ENCODE measurements around the gene KIAA1671. TPM values are rescaled to one million over a fixed set of nuclear protein-coding genes. Genes with fewer than 3 reads are reported as not detected.
A peak's percentile ranks its signal among the peaks of the same experiment; 100 is the strongest.

The KIAA1671 gene
- total RNA-seq, 1 donor from 2014 or later, result 28.5 TPM

DNA sequence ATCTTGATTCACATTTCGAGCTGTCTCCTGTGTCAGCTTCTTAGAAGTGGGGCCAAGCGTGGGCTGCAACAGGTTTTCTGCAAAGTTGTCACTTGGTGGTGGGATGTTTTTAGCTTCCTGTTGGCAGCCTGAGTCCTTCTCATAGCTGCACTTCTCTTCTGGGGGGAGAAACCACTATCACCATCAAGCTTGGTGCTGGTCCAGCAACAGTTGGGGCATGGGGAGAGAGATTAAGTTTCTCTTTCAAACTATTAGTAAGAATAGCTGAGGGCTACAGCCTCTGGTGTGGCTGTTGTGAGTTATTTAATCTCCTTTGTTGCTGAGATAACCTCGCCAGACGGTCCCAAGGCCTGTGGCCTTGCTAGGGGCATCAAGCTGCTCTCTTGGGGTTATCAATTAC lies 123.8 kb downstream of the KIAA1671 start:
- TF ChIP-seq, protein P1, sequence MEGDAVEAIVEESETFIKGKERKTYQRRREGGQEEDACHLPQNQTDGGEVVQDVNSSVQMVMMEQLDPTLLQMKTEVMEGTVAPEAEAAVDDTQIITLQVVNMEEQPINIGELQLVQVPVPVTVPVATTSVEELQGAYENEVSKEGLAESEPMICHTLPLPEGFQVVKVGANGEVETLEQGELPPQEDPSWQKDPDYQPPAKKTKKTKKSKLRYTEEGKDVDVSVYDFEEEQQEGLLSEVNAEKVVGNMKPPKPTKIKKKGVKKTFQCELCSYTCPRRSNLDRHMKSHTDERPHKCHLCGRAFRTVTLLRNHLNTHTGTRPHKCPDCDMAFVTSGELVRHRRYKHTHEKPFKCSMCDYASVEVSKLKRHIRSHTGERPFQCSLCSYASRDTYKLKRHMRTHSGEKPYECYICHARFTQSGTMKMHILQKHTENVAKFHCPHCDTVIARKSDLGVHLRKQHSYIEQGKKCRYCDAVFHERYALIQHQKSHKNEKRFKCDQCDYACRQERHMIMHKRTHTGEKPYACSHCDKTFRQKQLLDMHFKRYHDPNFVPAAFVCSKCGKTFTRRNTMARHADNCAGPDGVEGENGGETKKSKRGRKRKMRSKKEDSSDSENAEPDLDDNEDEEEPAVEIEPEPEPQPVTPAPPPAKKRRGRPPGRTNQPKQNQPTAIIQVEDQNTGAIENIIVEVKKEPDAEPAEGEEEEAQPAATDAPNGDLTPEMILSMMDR (IDR thresholded peaks at IDR 0.05), result no peak
- peaks cover 40% of the 10 kb centered on the region for H3K4me1 Mint-ChIP-seq (ENCODE audit: low read depth)
- peaks cover 2% of the 10 kb centered on the region for H3K36me3 Mint-ChIP-seq (ENCODE audit: low read depth)
- H3K9me3 Mint-ChIP-seq (ENCODE audit: low read depth), result no peaks in the 10 kb centered on the region
- peak overlapping the region; percentile 33 for H3K27ac Mint-ChIP-seq (ENCODE audit: unreplicated experiment)
- no peaks in the 10 kb centered on the region for H3K27me3 Mint-ChIP-seq (ENCODE audit: low read depth)
- no peak overlapping the region for H3K4me3 Mint-ChIP-seq (ENCODE audit: unreplicated experiment)
- no peak for DNase-seq (ENCODE audit: low spot score)

DNA sequence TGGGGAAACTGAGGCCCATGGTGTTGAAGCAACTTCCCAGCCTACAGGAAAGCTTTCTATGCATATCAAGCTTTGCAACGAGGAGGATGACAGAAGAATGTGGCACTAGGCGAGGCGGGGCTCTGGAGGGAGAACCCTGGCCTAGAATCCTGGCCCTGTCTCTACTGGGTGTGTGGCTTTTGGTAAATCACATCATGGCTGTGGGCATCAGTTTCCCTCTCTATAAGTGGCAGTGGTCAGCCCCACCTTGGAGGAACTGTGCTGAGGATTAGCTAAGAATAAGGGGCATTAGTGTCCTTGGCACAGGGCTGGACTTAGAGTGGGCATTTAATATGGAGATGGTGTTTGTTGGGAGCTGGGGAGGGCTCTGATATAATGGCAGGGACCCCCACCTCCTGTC lies 124.5 kb downstream of the KIAA1671 start:
- H3K9me3 Mint-ChIP-seq (ENCODE audit: low read depth), result no peaks in the 10 kb centered on the region
- H3K36me3 Mint-ChIP-seq (ENCODE audit: low read depth), result peaks cover 2% of the 10 kb centered on the region
- TF ChIP-seq, protein P1 (IDR thresholded peaks at IDR 0.05), result no peak
- no peak for DNase-seq (ENCODE audit: low spot score)
- peaks cover 36% of the 10 kb centered on the region for H3K4me1 Mint-ChIP-seq (ENCODE audit: low read depth)
- H3K27me3 Mint-ChIP-seq (ENCODE audit: low read depth), result no peaks in the 10 kb centered on the region
- no peak overlapping the region for H3K4me3 Mint-ChIP-seq (ENCODE audit: unreplicated experiment)
- H3K27ac Mint-ChIP-seq (ENCODE audit: unreplicated experiment), result no peak overlapping the region

DNA sequence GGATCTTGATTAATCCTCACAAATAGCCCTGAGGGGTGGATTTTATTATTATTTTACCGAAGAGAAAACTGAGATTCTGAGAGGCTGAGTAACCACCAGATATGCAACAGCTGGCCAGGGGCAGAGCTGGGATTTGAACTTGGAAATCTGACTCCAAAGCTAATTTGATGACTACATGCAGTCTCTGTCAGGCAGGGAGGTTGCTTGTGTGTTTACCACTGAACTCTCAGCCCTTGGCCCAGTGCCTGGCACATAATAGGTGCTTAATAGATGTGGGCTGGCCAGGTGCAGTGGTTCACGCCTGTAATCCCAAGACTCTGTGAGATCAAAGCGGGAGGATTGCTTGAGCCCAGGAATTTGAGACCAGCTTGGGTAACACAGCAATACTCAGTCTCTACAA lies 125.4 kb downstream of the KIAA1671 start:
- Mint-ChIP-seq H3K4me1 (ENCODE audit: low read depth) (peaks cover 33% of the 10 kb centered on the region), H3K27me3 (ENCODE audit: low read depth) (no peaks in the 10 kb centered on the region), H3K9me3 (ENCODE audit: low read depth) (no peaks in the 10 kb centered on the region), H3K36me3 (ENCODE audit: low read depth) (peaks cover 2% of the 10 kb centered on the region), H3K27ac (ENCODE audit: unreplicated experiment) (no peak overlapping the region), H3K4me3 (ENCODE audit: unreplicated experiment) (no peak overlapping the region)
- no peak for DNase-seq (ENCODE audit: low spot score)
- TF ChIP-seq, protein P1 (IDR thresholded peaks at IDR 0.05), result no peak

DNA sequence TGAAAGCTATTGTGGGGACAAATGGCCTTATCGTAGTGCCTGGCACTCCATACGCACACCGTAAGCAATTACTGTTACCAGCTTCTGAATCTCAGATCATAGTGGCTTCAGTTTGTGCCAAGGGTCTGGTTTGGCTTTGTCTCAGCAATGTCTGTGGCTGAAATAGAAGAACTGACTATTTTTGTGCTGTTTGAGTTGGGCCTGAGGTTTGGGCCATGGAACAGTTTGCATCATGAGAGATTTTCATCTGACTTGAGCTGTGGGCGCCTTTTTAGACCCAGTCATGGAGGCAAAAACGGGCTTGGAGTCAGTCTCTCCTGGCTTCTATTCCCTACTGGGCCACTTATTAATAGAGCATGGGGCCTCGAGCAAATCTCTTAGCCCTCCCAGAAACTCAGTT lies 126.1 kb downstream of the KIAA1671 start:
- TF ChIP-seq, protein P1 (IDR thresholded peaks at IDR 0.05), result no peak
- Mint-ChIP-seq H3K27me3 (ENCODE audit: low read depth) (no peaks in the 10 kb centered on the region), H3K9me3 (ENCODE audit: low read depth) (no peaks in the 10 kb centered on the region), H3K4me1 (ENCODE audit: low read depth) (peaks cover 33% of the 10 kb centered on the region), H3K27ac (ENCODE audit: unreplicated experiment) (peak overlapping the region; percentile 27), H3K36me3 (ENCODE audit: low read depth) (peaks cover under 1% of the 10 kb centered on the region), H3K4me3 (ENCODE audit: unreplicated experiment) (no peak overlapping the region)
- no peak for DNase-seq (ENCODE audit: low spot score)

DNA sequence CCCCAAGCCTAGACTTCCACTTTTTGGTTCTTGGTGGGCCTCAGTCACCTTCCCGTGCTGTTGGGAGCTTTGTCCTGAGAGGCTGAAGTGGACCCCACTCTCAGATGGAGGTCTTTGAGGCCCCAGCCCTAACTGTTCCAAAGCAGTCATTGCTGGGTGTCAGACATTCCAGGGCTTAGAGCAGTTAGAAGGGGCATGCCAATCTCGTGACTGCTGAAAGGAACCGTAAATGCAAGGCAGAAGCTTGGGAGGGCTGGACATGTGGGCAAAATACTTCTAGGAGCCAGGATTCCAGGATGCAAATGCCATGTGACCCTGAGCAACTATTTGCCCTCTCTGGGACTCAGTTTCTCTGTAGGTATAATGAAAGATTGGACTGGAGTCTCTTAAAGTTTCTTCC lies 128.3 kb downstream of the KIAA1671 start:
- H3K27me3 Mint-ChIP-seq (ENCODE audit: low read depth), result no peaks in the 10 kb centered on the region
- no peaks in the 10 kb centered on the region for H3K9me3 Mint-ChIP-seq (ENCODE audit: low read depth)
- peak overlapping the region; percentile 76 for H3K27ac Mint-ChIP-seq (ENCODE audit: unreplicated experiment)
- H3K4me3 Mint-ChIP-seq (ENCODE audit: unreplicated experiment), result no peak overlapping the region
- H3K4me1 Mint-ChIP-seq (ENCODE audit: low read depth), result peaks cover 41% of the 10 kb centered on the region
- H3K36me3 Mint-ChIP-seq (ENCODE audit: low read depth), result no peaks in the 10 kb centered on the region
- TF ChIP-seq, protein P1 (IDR thresholded peaks at IDR 0.05), result no peak
- no peak for DNase-seq (ENCODE audit: low spot score)
